HK-2 (cell line): Measurements from ENCODE around the gene FGGY.

Experiments used
- DNase-seq: peaks from one replicate; pipeline ENCODE4 v3.0.0-alpha.2; 2018; ENCODE audit not compliant: unreplicated experiment

FGGY gene

DNA sequence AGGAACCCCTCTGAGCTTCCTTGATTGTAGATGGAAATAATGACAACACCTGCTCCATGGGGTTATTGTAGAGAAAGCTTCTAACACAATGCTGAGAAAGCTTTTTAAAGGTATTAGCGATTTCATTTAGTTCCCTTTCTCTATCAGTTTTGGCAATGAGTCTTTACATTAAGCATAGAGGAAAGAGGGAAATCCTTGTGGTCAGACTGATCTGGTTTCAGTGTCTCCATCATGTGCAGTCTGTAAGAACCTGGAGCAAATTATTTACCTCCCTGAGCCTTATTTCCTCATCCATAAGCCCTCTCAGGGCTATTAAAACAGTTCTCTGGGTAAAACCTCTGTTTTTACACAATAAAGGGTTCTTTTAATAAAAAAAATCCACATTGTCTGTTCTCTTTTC is 87.5 kb downstream of the FGGY start:
- DNase-seq = no peak

DNA sequence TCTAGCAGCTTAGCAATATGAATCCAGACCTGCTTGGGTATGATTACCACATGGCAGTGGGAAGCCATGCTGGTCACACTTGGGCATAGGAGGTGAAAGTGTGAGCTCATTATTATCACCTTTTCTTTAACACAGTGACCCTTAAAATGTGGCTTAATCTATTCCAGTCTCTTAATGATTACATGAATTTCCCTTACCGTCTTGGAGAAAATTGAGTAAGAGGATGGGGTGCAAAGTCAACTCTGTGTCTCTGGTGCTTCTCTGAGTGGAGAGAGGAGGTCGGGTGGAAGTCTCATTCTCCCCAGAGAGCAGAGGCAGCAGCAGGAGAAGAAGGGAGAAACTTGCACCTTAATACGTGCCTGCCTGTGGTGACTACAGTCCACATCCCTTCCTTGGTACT is 91.3 kb downstream of the FGGY start:
- DNase-seq = no peak

- DNase-seq = no peak
These were observed 93.0 kb downstream of the FGGY start for GRCh38 chr1:59389847-59390246.

DNA sequence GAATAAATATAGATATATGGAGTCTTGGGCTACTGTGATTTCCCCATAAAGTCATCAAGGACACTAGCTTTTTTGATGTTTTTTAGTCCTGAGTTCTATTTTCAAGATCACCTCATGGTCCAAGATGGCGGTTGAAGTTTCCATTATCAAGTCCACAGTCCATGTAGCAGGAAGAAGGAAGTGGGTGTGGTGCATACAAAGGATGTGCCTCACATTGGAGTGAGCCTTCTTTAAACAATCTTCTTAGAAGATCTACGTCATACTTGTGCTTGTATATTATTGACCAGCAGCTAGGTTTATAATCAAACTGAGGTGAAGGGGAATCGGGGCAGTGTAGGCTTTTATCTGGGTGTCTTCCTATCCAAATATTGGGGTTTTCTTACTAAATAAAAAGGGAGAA is 93.4 kb downstream of the FGGY start:
- DNase-seq = no peak

DNA sequence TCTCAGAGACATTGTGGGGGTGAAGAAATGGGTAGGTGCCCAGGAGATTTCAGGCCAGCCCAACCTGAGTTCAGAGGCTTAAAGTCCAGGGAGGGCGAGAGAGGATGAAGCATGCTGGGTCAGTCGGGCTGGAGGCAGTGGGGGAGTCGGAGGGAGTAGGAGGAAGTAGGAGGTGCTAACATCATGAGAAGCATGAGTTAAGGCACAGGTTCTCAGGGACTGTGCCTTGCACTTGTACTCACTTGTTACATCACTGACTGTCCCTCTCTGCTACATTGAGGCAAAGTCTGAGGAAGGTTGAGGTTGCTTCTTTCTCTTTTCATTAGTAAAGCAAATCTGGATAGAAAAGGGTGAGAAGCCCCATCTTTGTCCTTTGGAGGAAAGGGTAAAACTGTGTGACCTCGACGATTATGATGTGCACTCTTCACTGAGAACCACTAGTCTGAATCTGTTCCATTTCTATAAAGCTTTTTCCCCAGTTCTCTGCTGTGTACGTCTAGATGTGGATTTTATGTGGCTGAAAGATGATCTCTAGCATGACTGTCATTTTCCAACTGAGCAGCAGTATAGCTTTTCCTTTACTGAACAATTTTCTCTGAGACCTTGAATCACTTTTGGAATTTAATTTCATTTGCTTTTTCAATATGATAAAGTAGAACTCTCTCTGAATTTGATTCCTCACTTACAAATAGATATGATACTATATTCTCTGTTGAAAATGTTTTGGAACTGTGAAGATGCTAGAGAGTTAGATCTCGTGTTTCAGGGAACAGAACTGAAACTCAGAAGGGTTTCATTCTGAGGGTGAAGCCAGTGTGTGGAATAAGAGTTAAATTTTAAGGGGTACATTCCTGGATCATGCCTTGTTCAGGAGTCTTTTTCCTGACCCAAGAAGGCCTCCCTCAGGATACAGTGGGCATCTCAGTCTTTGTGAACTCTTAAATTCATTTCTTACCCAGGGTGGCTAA is 94.6 kb downstream of the FGGY start:
- DNase-seq = no peak

DNA sequence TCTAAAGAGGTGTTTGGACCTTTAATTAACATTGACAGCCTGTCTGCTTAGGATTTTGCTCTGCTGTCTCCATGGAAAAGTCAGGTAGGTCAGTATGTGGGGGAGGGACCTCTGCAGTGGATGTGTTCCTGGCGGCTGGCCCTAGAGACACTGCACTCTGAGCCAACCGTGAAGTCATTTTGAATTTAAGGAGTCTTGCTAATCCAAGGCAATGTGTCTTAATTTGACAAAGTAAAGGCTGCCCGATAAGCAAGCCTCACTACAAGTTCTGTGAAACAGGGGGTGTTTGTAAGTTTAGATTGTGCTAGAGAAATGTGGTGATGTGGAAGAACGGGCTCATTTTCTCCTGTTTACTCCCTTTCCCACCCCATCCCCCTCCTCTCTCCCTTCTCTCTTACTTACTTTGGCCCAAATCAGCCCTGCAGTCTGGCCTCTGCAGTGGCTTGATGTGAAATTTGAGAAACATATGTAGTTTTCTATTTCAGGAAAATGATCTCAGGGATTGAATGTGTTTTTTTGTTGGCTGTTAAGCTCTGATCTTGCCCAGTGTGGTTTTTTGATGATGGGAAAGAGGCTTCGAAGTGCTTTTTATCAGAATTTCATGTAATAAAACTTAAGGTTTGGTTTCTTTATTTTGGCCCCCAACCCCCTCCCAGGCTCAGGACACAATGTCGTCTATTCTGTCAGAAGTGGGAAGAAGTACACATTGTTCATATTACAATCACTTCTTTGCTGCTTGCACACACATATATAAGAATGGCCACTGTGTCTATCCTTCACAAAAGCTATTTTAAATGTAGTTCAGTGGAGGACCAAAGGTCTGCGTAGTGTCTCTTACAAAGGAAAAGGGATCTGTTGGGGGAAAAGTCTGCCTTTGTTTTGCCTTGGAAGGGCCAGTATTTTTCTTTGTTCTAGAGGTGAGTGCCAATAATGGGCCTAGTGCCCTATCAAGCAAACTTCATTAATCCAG is 96.6 kb downstream of the FGGY start:
- no peak for DNase-seq

DNA sequence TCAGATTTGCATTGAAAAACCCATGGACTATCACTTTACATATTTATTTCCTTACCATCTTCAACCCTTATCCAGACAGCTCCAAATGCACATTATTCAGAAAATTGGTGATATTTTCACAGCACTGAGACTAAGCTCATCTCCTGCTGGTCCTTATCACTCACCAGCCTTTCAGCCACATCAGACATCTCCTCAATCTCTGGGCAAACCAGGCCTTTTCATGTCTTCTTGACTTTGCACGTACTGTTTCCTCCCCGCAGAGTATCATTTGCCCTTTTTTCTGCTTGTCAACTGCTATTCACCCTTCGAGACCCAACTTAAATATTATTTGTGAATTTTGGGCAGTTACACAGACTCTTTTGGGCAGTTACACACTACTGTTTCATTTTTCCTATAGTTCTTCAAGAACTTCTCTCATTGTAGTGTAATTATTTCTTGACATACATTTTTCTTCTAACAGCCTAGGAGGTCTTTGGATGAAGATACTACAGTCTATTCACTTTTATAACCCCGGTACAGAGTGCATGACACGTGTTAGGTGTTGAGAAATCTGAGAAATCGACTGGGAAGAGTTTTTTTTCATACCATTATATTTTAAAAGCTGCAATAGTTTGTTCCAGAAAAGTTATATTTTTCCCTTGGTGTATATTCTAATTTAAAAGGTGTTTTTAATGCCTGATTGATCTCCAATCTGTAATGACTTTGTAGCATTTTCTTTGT is 98.0 kb downstream of the FGGY start:
- no peak for DNase-seq

DNA sequence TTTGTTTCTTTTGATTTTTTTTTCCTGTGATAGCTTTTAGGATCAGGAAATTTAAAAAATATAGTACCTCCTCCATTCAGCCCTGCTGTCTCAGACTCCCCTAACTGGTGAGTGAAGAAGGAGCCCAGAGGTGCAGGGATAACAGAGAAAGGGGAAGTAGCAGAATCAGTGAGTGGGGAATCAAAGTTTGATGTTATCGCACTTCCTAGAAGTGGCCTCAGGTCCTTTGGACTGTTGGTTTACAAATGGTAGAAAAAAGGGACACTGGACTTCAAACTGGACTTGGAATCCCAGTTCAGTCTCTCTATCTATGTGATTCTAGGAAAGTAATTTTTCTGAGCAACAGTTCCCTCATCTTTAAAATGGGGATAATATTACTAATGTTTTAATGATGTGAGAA is 99.5 kb downstream of the FGGY start:
- no peak for DNase-seq

DNA sequence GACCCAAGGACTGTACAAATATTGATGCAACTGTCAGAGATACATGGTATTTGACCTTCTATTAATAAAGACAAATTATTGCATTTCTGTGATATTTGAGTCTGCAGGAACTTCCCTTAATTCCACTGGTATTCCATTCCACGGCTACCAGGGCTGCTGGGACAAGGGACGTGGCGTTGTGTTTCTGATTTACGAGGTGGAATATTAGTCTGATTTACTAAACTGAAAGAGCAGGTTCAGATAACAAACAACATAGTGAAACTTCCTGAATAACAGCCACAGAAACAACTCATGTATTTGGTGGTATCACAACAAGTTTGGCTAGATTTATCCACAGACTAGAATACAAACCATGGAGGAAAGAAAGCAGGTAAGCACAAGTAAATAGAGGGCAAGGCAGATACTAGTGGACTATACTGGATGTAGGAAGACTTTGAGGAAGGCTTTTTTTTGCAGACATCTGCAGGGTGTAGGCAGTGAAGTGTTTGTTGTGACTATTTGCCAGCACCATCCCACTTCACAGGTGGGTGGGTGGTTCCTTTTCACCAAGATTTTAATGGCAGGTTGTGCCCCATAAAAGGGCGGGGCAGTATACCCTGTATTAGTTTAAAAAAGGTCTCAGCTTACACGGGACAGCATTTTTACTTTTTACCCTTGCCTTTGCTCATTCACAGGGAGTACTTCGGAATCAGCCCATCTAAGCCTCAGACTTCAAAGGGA is 100.4 kb downstream of the FGGY start:
- DNase-seq = no peak

GRCh38 chr1:59399642-59400041 is 102.7 kb downstream of the FGGY start:
- no peak for DNase-seq

GRCh38 chr1:59401581-59401980 is 104.7 kb downstream of the FGGY start:
- no peak for DNase-seq

- no peak for DNase-seq
These were observed 107.9 kb downstream of the FGGY start for GRCh38 chr1:59404796-59405195.

GRCh38 chr1:59406437-59407164 is 109.7 kb downstream of the FGGY start:
- DNase-seq = no peak

- DNase-seq = no peak
These were observed 111.8 kb downstream of the FGGY start for GRCh38 chr1:59408608-59409240.

DNA sequence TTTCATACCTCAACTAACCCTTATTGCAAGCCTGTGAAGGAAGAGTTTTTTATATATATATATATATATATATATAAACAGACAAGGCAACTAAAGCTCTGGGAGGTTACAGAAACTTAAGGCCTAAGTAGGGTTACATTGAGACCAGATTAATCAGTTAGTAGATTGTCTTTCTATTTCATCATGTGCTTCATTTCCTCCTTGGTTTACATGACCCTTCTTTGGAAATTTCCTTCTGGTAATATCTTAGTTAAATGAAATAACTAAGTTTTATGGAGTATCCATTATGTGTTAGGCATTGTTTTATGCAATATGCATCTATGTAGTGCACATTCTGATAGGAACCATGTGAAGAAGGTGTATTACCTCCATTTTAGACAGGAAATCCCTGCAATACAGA is 112.7 kb downstream of the FGGY start:
- DNase-seq = no peak

GRCh38 chr1:59409986-59410385 is 113.1 kb downstream of the FGGY start:
- DNase-seq = no peak

- DNase-seq = no peak
These were observed 113.6 kb downstream of the FGGY start for GRCh38 chr1:59410457-59410856.

- DNase-seq = no peak
These were observed 114.3 kb downstream of the FGGY start for GRCh38 chr1:59411147-59411546.

GRCh38 chr1:59412718-59413326 is 115.9 kb downstream of the FGGY start:
- DNase-seq = no peak

GRCh38 chr1:59413327-59413720 is 116.4 kb downstream of the FGGY start:
- DNase-seq = no peak
